ENCODE measurements around the gene LSR. TPM values are rescaled to one million over a fixed set of nuclear protein-coding genes. Genes with fewer than 3 reads are reported as not detected.

Gene LSR
- total RNA-seq, 1 donor from 2014 or later = 54.7 TPM

DNA sequence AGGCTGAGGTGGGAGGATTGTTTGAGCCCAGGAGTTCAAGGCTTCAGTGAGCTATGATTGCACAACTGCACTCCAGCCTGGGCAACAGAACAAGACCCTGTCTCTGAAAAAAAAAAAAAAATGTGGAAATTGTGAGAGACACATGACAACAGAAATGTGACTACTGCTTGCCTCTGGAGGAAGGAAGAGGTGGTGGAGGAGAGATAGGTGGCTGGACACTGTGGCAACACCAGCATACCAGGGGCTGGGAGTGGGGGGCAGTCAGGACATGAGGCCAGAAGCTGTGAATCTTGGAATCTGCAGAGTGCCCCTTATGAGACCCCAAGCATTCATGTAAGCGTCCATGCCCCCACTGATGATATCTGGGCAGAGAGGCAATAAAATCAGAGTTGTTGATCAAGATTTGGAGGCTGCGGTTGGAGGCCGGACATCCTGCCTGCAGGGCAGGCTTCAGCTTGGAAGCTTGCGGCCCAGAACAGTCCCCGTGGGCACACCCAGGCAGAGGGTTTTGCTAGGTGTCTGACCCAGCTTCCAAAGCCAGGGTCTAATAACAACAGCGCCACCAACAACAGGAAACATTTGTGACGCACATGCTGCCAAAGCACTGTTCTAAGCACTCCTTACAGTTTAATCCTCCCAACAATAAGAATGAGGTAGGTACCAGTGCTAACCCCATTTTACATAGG is 37.1 kb upstream of the LSR start:
- Mint-ChIP-seq H3K27ac (no peak overlapping the region), H3K4me1 (peaks cover 8% of the 10 kb centered on the region), H3K4me3 (no peak overlapping the region), H3K9me3 (no peaks in the 10 kb centered on the region), H3K36me3 (no peaks in the 10 kb centered on the region), H3K27me3 (ENCODE audit: low read depth) (no peaks in the 10 kb centered on the region)
- no peak for DNase-seq (ENCODE audit: low spot score in 2 of 2, unreplicated experiment in 2 of 2)
- TF ChIP-seq, protein P1, sequence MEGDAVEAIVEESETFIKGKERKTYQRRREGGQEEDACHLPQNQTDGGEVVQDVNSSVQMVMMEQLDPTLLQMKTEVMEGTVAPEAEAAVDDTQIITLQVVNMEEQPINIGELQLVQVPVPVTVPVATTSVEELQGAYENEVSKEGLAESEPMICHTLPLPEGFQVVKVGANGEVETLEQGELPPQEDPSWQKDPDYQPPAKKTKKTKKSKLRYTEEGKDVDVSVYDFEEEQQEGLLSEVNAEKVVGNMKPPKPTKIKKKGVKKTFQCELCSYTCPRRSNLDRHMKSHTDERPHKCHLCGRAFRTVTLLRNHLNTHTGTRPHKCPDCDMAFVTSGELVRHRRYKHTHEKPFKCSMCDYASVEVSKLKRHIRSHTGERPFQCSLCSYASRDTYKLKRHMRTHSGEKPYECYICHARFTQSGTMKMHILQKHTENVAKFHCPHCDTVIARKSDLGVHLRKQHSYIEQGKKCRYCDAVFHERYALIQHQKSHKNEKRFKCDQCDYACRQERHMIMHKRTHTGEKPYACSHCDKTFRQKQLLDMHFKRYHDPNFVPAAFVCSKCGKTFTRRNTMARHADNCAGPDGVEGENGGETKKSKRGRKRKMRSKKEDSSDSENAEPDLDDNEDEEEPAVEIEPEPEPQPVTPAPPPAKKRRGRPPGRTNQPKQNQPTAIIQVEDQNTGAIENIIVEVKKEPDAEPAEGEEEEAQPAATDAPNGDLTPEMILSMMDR (IDR thresholded peaks at IDR 0.05; ENCODE audit: unreplicated experiment) = no peak

DNA sequence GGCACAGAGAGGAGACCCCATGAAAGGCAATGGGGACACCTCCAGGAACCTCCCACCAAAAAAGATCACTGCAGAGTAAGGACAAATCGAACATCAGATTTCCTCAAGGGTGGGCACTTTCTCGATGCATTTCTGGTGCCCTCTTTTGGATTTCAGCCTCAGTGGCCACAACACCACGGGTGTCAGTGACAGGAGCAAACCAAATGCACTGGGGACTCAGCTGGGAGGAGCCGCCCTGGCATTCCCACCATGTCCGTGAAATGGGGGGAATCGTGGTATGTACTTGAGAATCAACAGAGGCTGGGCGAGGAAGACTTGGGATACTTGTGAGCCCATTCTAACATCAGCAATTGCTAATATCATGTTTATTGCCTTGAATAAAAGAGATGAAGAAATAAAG is 36.6 kb upstream of the LSR start:
- Mint-ChIP-seq H3K4me3 (no peak overlapping the region), H3K27ac (no peak overlapping the region), H3K27me3 (ENCODE audit: low read depth) (no peaks in the 10 kb centered on the region), H3K4me1 (peaks cover 8% of the 10 kb centered on the region), H3K9me3 (peaks cover under 1% of the 10 kb centered on the region), H3K36me3 (no peaks in the 10 kb centered on the region)
- DNase-seq (ENCODE audit: low spot score in 2 of 2, unreplicated experiment in 2 of 2) = no peak
- TF ChIP-seq, protein P1 (IDR thresholded peaks at IDR 0.05; ENCODE audit: unreplicated experiment) = no peak

DNA sequence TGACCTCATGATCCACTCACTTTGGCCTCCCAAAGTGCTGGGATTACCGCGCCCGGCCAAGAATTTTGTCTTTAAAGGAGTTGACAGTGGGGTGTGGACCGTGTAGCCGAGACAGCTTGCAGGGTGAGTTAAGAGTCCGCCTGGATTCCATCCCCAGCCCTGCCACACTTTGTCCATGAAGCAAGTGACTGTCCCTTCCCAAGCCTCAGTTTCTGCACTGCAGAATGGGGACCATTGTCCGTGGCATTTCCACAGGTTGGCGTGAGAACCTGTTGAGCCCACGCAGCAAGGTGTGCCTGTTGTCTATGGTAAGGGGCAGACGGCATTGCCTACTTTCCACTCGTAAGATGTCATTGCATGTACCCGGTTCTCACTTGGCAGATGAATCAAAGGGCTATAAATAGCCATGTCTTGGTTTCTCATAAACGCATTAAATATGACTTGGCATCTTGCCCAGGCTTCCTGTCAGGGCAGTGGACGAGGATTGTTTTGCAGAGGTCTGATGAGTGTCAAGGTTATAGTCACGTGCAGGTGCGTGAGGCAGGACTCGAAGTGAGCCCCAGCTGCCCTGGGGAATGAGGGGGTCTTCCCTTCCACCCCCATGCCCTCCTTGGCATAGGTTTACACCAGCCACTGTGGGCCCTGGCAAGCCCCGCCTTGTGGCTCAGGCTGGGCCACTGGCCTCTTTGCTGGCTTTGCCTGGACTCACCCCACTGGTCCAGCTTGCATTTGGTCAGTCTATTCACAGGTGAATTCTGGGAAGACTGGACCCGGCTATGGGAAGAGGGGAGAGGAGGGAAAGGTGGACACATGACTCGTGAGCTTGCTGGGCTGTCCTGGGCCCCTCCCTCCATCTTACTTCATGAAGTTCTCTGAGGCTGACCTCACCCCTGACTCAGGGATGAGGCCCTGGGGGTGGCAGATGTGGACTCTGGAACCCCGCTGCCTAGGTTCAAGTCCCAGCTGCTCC is 34.9 kb upstream of the LSR start:
- Mint-ChIP-seq H3K27me3 (ENCODE audit: low read depth) (no peaks in the 10 kb centered on the region), H3K4me1 (peaks cover 8% of the 10 kb centered on the region), H3K36me3 (no peaks in the 10 kb centered on the region), H3K9me3 (peaks cover 7% of the 10 kb centered on the region), H3K27ac (no peak overlapping the region), H3K4me3 (no peak overlapping the region)
- peak in 1 of 2 experiments; percentile 39 for DNase-seq (ENCODE audit: low spot score in 2 of 2, unreplicated experiment in 2 of 2)
- TF ChIP-seq, protein P1 (IDR thresholded peaks at IDR 0.05; ENCODE audit: unreplicated experiment) = no peak

DNA sequence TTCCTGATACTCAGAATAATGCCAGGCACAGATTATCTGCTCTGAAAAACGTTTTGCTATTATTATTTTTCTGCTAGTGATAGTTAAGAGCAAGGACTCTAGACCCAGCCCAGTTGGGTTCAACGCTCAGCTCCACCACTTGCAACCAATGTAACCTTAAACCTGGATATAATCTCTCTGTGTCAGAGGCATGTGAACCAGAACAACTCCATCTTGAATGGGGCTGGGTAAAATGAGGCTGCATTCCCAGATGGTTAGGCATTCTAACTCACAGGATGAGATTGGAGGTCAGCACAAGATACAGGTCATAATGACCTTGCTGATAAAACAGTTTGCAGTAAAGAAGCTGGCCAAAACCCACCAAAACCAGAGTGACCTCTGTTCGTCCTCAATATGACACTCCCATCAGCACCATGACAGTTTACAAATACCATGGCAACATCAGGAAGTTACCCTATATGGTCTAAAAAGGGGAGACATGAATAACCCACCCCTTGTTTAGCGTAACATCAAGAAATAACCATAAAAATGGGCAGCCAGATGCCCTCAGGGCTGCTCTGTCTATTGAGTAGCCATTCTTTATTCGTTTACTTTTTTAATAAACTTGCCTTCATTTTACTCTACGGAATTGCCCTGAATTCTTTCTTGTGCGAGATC is 33.9 kb upstream of the LSR start:
- Mint-ChIP-seq H3K4me3 (no peak overlapping the region), H3K27ac (no peak overlapping the region)

More for the DNA sequence above, 33.9 kb upstream of the LSR start:
- peaks cover 14% of the 10 kb centered on the region for H3K9me3 Mint-ChIP-seq
- peaks cover 8% of the 10 kb centered on the region for H3K4me1 Mint-ChIP-seq
- DNase-seq (ENCODE audit: low spot score in 2 of 2, unreplicated experiment in 2 of 2) = no peak
- TF ChIP-seq, protein P1 (IDR thresholded peaks at IDR 0.05; ENCODE audit: unreplicated experiment) = no peak
- no peaks in the 10 kb centered on the region for H3K36me3 Mint-ChIP-seq
- no peaks in the 10 kb centered on the region for H3K27me3 Mint-ChIP-seq (ENCODE audit: low read depth)
